Breast epithelium (tissue), 3 donors: ENCODE data around the gene PARD3B.

ENCODE experiments used
- CTCF ChIP-seq, 3 donors: fragments of 450-650 bp; IDR thresholded peaks; one replicate each; pipeline ENCODE4 v1.5.1; 2016 to 2017; ENCODE audit warnings: antibody characterized with exemption in 3 of 3, mild to moderate bottlenecking in 3 of 3, moderate library complexity in 3 of 3
- POLR2A ChIP-seq: fragments of 450-650 bp; IDR thresholded peaks from one replicate; pipeline ENCODE4 v1.6.1; 2016; ENCODE audit warnings: antibody characterized with exemption, mild to moderate bottlenecking, moderate library complexity
- POLR2AphosphoS5 ChIP-seq, 3 donors: sonication (generic); formaldehyde crosslinking; IDR thresholded peaks; one replicate each; pipeline ENCODE4 v1.6.1; 2017; ENCODE audit warnings: antibody characterized with exemption in 3 of 3

GRCh38 chr2:204530464-204530805, 14.8 kb upstream of the PARD3B start:
- TF ChIP-seq CTCF (IDR thresholded peaks at IDR 0.05) (no peak), POLR2AphosphoS5 (IDR thresholded peaks at IDR 0.05) (no peak), POLR2A (no peak)
